M059J (cell line): Measurements from ENCODE around the gene SIGLEC10. TPM values are rescaled to one million over a fixed set of nuclear protein-coding genes. Genes with fewer than 3 reads are reported as not detected.
"Not testable (repeated sequence)": the region's sequence is repeated elsewhere in the genome, so short reads cannot be mapped to it uniquely, and the experiment has no call there.

ENCODE experiments used
- DNase-seq: peaks from one replicate; pipeline ENCODE4 v3.0.0-alpha.2; 2012; ENCODE audit warnings: low read depth
- total RNA-seq: library from RNA; depleted of rRNA; stranded (reverse); fragments of >200 nt; shearing (Covaris generic); gene quantifications from 2 replicates; pipeline ENCODE4 v1.2.3, GENCODE V29; 2014

SIGLEC10 gene
- total RNA-seq, 1 experiment from 2014 or later, result not detected

GRCh38 chr19:51440846-51441409 is 23.5 kb upstream of the SIGLEC10 start:
- no peak for DNase-seq

- DNase-seq, result no peak
Measured at GRCh38 chr19:51440052-51440451, 22.6 kb upstream of the SIGLEC10 start.

GRCh38 chr19:51439021-51439465 is 21.6 kb upstream of the SIGLEC10 start:
- DNase-seq, result peak; percentile 15

- DNase-seq, result no peak
Measured at GRCh38 chr19:51434456-51434855, 17.0 kb upstream of the SIGLEC10 start.

GRCh38 chr19:51433043-51433442 is 15.6 kb upstream of the SIGLEC10 start:
- DNase-seq, result no peak

- no peak for DNase-seq
Measured at GRCh38 chr19:51431124-51431523, 13.7 kb upstream of the SIGLEC10 start.

- no peak for DNase-seq
Measured at GRCh38 chr19:51430221-51430620, 12.8 kb upstream of the SIGLEC10 start.

- no peak for DNase-seq
Measured at GRCh38 chr19:51427201-51427600, 9.8 kb upstream of the SIGLEC10 start.

GRCh38 chr19:51422053-51422448 is 4.6 kb upstream of the SIGLEC10 start:
- DNase-seq, result peak; percentile 70

GRCh38 chr19:51421229-51422052 is 4.0 kb upstream of the SIGLEC10 start:
- no peak for DNase-seq

- not testable (repeated sequence) for DNase-seq
Measured at GRCh38 chr19:51420511-51420910, 3.1 kb upstream of the SIGLEC10 start.

GRCh38 chr19:51418707-51419106 is 1.3 kb upstream of the SIGLEC10 start:
- no peak for DNase-seq

- no peak for DNase-seq
Measured at GRCh38 chr19:51417810-51418157, 342 bp upstream of the SIGLEC10 start.

- DNase-seq, result not testable (repeated sequence)
Measured at GRCh38 chr19:51416422-51416821, 1.0 kb downstream of the SIGLEC10 start.

GRCh38 chr19:51415187-51415586 is 2.3 kb downstream of the SIGLEC10 start:
- DNase-seq, result no peak

GRCh38 chr19:51410950-51411748 is 6.3 kb downstream of the SIGLEC10 start:
- no peak for DNase-seq

GRCh38 chr19:51407511-51408131 is 9.8 kb downstream of the SIGLEC10 start:
- peak; percentile 34 for DNase-seq

GRCh38 chr19:51402117-51402516 is 15.3 kb downstream of the SIGLEC10 start:
- no peak for DNase-seq

GRCh38 chr19:51399936-51400335 is 17.5 kb downstream of the SIGLEC10 start:
- not testable (repeated sequence) for DNase-seq

- DNase-seq, result no peak
Measured at GRCh38 chr19:51399231-51399630, 18.2 kb downstream of the SIGLEC10 start.

- peak; percentile 36 for DNase-seq
Measured at GRCh38 chr19:51398096-51398704, 19.2 kb downstream of the SIGLEC10 start.

- DNase-seq, result not testable (repeated sequence)
Measured at GRCh38 chr19:51397453-51397852, 20.0 kb downstream of the SIGLEC10 start.
